Osteoblast (primary cell): ENCODE results near the gene CYSRT1. TPM values are rescaled to one million over a fixed set of nuclear protein-coding genes. Genes with fewer than 3 reads are reported as not detected.

Source experiments
- DNase-seq: peaks from one replicate; pipeline ENCODE4 v3.0.0; 2011; ENCODE audit warnings: low spot score, mixed read lengths; ENCODE audit not compliant: insufficient read length; ENCODE audit errors: missing footprints
- H2AFZ ChIP-seq: 2 replicates; pipeline ENCODE4 v1.6.0; 2011; ENCODE audit warnings: mild to moderate bottlenecking, low read length
- H3K27ac ChIP-seq: 2 replicates; pipeline ENCODE4 v1.5.1; 2011; ENCODE audit warnings: mild to moderate bottlenecking, low read depth, low read length, moderate library complexity
- H3K27me3 ChIP-seq: 2 replicates; pipeline ENCODE4 v1.6.0; 2012; ENCODE audit warnings: mild to moderate bottlenecking, control low read depth, inconsistent platforms, low read length, moderate library complexity; ENCODE audit not compliant: insufficient read depth
- H3K36me3 ChIP-seq: 2 replicates; pipeline ENCODE4 v1.5.1; 2011; ENCODE audit warnings: mild to moderate bottlenecking, low read length, control low read depth, moderate library complexity; ENCODE audit not compliant: insufficient read depth
- H3K4me1 ChIP-seq: 2 replicates; pipeline ENCODE4 v1.5.1; 2011; ENCODE audit warnings: mild to moderate bottlenecking, low read length, control low read depth, moderate library complexity; ENCODE audit not compliant: insufficient read depth
- H3K4me2 ChIP-seq: 2 replicates; pipeline ENCODE4 v1.6.0; 2011; ENCODE audit warnings: mild to moderate bottlenecking, low read length; ENCODE audit not compliant: insufficient read depth
- H3K4me3 ChIP-seq: fragments of 200-600 bp; sonication (generic); 3 replicates; pipeline ENCODE4 v1.5.1; 2012; ENCODE audit warnings: mild to moderate bottlenecking, low read length, inconsistent platforms; ENCODE audit not compliant: insufficient read depth
- H3K79me2 ChIP-seq: 2 replicates; pipeline ENCODE4 v1.6.0; 2012; ENCODE audit warnings: mild to moderate bottlenecking, low read length, control low read depth, inconsistent platforms; ENCODE audit not compliant: insufficient read depth
- H3K9me3 ChIP-seq: 2 replicates; pipeline ENCODE4 v1.5.1; 2011; ENCODE audit warnings: low read depth, low read length, control low read depth
- H4K20me1 ChIP-seq: 2 replicates; pipeline ENCODE4 v1.6.0; 2012; ENCODE audit warnings: mild to moderate bottlenecking, low read length, control low read depth; ENCODE audit not compliant: insufficient read depth
- total RNA-seq: library from RNA; depleted of rRNA; stranded (reverse); fragments of >200 nt; gene quantifications from 2 replicates; pipeline ENCODE4 v1.2.3, GENCODE V29; 2012
- TF ChIP-seq, protein P1 (sequence below): IDR thresholded peaks from 2 replicates; pipeline ENCODE4 v1.5.1; 2011; ENCODE audit warnings: mild to moderate bottlenecking, low read depth, low read length, moderate library complexity; ENCODE audit errors: extremely low read depth

Gene CYSRT1
- total RNA-seq, 1 donor, result 1.1 TPM

DNA sequence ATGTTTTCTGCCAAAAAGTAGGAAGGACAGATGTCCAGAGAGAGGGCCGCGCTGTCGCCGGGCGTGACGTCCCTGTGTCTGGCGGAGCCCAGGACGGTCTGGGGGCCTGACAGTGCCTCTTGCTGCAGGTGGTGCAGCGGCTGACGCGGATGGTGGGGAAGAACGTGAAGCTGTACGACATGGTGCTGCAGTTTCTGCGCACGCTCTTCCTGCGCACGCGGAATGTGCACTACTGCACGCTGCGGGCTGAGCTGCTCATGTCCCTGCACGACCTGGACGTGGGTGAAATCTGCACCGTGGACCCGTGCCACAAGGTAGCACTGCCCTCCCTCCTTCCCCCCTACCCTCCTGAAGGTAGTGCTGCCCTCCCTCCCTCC, 37.9 kb downstream of the CYSRT1 start:
- Histone ChIP-seq H3K4me2 (no peak overlapping the region), H4K20me1 (peaks cover 2% of the 10 kb centered on the region), H3K79me2 (peaks cover 14% of the 10 kb centered on the region), H2AFZ (no peak overlapping the region), H3K9me3 (no peaks in the 10 kb centered on the region), H3K36me3 (peaks cover 40% of the 10 kb centered on the region), H3K4me3 (no peak overlapping the region), H3K27me3 (no peaks in the 10 kb centered on the region), H3K4me1 (peaks cover 4% of the 10 kb centered on the region), H3K27ac (no peak overlapping the region)
- DNase-seq, result peak; percentile 29
- TF ChIP-seq, protein P1, sequence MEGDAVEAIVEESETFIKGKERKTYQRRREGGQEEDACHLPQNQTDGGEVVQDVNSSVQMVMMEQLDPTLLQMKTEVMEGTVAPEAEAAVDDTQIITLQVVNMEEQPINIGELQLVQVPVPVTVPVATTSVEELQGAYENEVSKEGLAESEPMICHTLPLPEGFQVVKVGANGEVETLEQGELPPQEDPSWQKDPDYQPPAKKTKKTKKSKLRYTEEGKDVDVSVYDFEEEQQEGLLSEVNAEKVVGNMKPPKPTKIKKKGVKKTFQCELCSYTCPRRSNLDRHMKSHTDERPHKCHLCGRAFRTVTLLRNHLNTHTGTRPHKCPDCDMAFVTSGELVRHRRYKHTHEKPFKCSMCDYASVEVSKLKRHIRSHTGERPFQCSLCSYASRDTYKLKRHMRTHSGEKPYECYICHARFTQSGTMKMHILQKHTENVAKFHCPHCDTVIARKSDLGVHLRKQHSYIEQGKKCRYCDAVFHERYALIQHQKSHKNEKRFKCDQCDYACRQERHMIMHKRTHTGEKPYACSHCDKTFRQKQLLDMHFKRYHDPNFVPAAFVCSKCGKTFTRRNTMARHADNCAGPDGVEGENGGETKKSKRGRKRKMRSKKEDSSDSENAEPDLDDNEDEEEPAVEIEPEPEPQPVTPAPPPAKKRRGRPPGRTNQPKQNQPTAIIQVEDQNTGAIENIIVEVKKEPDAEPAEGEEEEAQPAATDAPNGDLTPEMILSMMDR, result no peak

DNA sequence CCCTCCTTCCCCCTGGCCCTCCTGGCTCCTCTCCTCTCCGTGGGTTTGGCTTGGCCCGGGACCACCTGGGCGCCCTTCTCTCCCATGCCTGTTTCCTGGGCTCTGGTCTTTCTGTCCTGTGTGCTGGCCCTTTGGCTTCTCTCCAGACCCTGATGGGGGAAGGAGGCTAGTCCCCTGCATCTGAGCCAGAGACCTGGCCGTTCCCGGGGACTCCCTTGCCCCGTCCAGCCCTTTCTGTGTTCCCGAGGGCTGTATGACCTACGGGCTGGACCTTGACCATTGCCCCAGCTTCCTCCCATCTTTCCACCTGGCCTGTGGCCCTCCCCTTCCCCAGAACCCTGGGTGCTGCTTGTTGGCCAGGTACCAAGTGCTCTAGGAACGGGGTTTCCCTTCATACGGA, 38.5 kb downstream of the CYSRT1 start:
- H3K9me3 ChIP-seq, result no peaks in the 10 kb centered on the region

DNA sequence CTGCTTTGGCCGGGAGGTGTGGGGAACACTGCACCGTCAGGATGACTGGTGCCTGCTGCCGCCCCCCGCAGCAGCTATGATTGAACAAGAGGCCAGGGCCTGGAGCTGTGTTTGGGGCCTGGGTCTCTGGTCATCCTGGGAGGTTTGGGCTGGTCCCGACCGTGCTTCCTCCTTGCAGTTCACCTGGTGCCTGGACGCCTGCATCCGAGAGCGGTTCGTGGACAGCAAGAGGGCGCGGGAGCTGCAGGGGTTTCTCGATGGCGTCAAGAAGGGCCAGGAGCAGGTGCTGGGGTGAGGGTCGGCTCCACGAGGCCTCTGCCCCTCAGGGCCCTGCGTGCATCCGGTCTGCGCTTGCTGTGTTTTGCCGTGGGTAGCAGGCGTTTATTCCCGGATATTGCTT, 39.1 kb downstream of the CYSRT1 start:
- Histone ChIP-seq H3K27ac (no peak overlapping the region), H3K36me3 (peaks cover 37% of the 10 kb centered on the region), H2AFZ (no peak overlapping the region), H3K9me3 (no peaks in the 10 kb centered on the region), H4K20me1 (peaks cover 5% of the 10 kb centered on the region), H3K4me1 (peaks cover 15% of the 10 kb centered on the region), H3K79me2 (peaks cover 11% of the 10 kb centered on the region), H3K4me3 (no peak overlapping the region), H3K27me3 (no peaks in the 10 kb centered on the region), H3K4me2 (no peak overlapping the region)
- TF ChIP-seq, protein P1, result no peak
- peak; percentile 30 for DNase-seq

More for the DNA sequence above, 38.5 kb downstream of the CYSRT1 start:
- Histone ChIP-seq H3K36me3 (peaks cover 41% of the 10 kb centered on the region), H3K27me3 (no peaks in the 10 kb centered on the region), H4K20me1 (peaks cover 5% of the 10 kb centered on the region), H3K27ac (no peak overlapping the region), H3K4me3 (no peak overlapping the region), H3K4me2 (no peak overlapping the region), H3K4me1 (peaks cover 9% of the 10 kb centered on the region), H2AFZ (no peak overlapping the region), H3K79me2 (peaks cover 11% of the 10 kb centered on the region)
- TF ChIP-seq, protein P1, result no peak
- DNase-seq, result peak; percentile 29

DNA sequence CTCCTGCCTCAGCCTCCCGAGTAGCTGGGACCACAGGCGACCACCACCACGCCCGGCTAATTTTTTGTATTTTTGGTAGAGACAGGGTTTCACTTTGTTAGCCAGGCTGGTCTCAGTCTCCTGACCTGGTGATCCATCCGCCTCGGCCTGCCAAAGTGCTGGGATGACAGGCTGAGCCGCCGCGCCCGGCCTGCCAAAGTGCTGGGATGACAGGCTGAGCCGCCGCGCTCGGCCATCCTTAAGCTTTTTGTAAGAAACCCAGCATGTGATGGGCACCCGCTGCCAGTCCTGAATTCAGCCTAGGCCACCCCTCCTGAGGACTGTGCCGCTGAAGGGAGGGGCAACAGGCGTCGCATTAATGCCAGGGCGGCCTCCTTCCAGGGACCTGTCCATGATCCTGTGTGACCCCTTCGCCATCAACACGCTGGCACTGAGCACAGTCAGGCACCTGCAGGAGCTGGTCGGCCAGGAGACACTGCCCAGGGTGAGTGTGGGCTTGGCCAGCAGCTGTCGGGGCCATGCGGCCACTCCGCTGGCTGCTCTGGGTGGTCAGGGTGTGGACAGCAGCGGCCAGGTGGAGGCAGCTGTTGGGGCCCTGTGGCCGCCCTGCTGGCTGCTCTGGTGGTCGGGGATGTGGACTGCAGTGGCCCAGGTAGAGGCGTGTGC, 40.7 kb downstream of the CYSRT1 start:
- Histone ChIP-seq H2AFZ (no peak overlapping the region), H3K9me3 (no peaks in the 10 kb centered on the region), H3K27ac (no peak overlapping the region), H3K27me3 (no peaks in the 10 kb centered on the region), H3K4me3 (no peak overlapping the region), H3K36me3 (peaks cover 41% of the 10 kb centered on the region), H3K79me2 (peaks cover 15% of the 10 kb centered on the region), H3K4me1 (peaks cover 20% of the 10 kb centered on the region), H3K4me2 (no peak overlapping the region), H4K20me1 (peaks cover 7% of the 10 kb centered on the region)
- TF ChIP-seq, protein P1, result no peak
- peak; percentile 37 for DNase-seq
